C4-2B (cell line): Measurements from ENCODE around the gene WDR81.

Experiments
- ZFX ChIP-seq: fragments of 450-650 bp; IDR thresholded peaks from 2 replicates; pipeline ENCODE4 v1.6.1; 2017
- TF ChIP-seq, protein P1 (sequence below): fragments of 450-650 bp; conservative IDR thresholded peaks from 2 replicates; pipeline ENCODE4 v1.5.1; 2017; ENCODE audit warnings: mild to moderate bottlenecking

DNA sequence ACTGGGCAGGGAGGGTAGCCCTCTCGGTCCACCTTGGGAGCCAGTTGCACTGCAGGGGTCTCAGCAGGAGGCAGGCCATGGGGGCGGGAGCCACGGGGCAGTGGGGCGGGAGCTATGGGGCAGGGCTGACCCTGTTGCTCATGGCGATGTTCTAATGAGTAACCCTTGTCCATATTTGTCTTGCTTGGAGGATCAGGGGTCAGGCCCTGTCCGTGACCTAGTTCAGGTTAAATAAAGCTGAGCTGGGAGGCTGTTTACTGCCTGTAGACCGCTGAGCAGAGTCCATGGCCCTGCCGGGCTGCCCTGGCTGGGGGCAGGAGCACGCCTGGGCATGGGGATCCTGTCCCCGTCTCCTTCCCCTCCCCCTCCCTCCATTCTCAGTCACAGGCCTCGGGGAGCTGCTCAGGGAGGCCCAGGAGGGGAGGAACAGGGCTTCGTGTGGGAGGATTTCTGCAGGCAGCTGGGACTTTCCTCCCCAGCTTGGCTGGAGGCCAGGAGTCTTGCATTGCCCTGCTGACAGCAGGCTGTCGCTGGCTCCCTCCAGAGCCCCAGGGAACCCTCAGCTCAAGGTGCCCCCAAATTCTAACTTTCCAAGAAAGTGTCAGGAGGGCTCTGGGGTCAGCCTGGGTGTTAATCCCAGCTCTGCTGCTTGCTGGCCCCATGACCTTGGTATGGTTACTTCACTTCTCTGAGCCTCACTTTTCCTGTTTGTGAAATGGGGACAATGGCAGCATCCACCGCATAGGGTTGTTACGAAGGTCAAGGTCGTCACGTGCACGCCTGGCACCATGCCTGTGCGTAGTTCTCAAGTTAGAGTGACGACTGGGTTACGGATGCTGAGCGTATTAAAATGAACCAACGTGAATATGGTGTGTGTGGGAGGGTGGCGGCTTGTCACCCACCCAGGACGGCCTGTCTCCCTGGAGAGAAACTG, 12.1 kb downstream of the WDR81 start:
- TF ChIP-seq, protein P1, sequence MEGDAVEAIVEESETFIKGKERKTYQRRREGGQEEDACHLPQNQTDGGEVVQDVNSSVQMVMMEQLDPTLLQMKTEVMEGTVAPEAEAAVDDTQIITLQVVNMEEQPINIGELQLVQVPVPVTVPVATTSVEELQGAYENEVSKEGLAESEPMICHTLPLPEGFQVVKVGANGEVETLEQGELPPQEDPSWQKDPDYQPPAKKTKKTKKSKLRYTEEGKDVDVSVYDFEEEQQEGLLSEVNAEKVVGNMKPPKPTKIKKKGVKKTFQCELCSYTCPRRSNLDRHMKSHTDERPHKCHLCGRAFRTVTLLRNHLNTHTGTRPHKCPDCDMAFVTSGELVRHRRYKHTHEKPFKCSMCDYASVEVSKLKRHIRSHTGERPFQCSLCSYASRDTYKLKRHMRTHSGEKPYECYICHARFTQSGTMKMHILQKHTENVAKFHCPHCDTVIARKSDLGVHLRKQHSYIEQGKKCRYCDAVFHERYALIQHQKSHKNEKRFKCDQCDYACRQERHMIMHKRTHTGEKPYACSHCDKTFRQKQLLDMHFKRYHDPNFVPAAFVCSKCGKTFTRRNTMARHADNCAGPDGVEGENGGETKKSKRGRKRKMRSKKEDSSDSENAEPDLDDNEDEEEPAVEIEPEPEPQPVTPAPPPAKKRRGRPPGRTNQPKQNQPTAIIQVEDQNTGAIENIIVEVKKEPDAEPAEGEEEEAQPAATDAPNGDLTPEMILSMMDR: no peak
- no peak for TF ChIP-seq ZFX
